Peyer's patch (tissue), 4 donors: ENCODE measurements around the gene TNFRSF13B. TPM values are rescaled to one million over a fixed set of nuclear protein-coding genes. Genes with fewer than 3 reads are reported as not detected.
A peak's percentile ranks its signal among the peaks of the same experiment; 100 is the strongest.

Experiments
- DNase-seq, 3 donors: peaks; one replicate each; pipeline ENCODE4 v3.0.0-alpha.2; 2017 to 2019
- H3K27ac ChIP-seq, 4 donors: fragments of 200-600 bp; sonication (generic); one replicate each; pipeline ENCODE4 v1.5.1; 2016 to 2019
- H3K27me3 ChIP-seq, 2 donors: fragments of 200-600 bp; sonication (generic); one replicate each; pipeline ENCODE4 v1.5.1; 2019
- H3K36me3 ChIP-seq, 3 donors: fragments of 200-600 bp; sonication (generic); one replicate each; pipeline ENCODE4 v1.5.1; 2016 to 2019
- H3K4me1 ChIP-seq, 4 donors: fragments of 200-600 bp; sonication (generic); one replicate each; pipeline ENCODE4 v1.5.1; 2016 to 2019
- H3K4me3 ChIP-seq, 4 donors: fragments of 200-600 bp; sonication (generic); 1 replicate in 3 of 4; 2 replicates in 1 of 4; pipeline ENCODE4 v1.5.1; 2016 to 2019; ENCODE audit warnings: mild to moderate bottlenecking in 1 of 4
- H3K9me3 ChIP-seq, 4 donors: fragments of 200-600 bp; sonication (generic); one replicate each; pipeline ENCODE4 v1.5.1; 2016 to 2019; ENCODE audit warnings: mild to moderate bottlenecking in 1 of 4
- CTCF ChIP-seq, 6 experiments: fragments of 450-650 bp in 4 of 6; fragments of 200-600 bp in 2 of 6; sonication (generic) in 1 of 6; IDR thresholded peaks; one replicate each; pipeline ENCODE4 v1.5.1; 2017 to 2019; ENCODE audit warnings: antibody characterized with exemption in 6 of 6, mild to moderate bottlenecking in 3 of 6, moderate library complexity in 1 of 6
- POLR2A ChIP-seq, 2 donors: fragments of 450-650 bp; IDR thresholded peaks; one replicate each; pipeline ENCODE4 v1.5.1; 2017; ENCODE audit warnings: antibody characterized with exemption in 2 of 2, mild to moderate bottlenecking in 2 of 2, moderate library complexity in 2 of 2
- total RNA-seq, 4 donors: library from RNA; depleted of rRNA; stranded (reverse); fragments of >200 nt; gene quantifications; one replicate each; pipeline ENCODE4 v1.1.0, GENCODE V29; 2016

TNFRSF13B gene
- total RNA-seq, 4 donors from 2014 or later = 3.2 to 86.6 TPM; not detected in 2

GRCh38 chr17:16930571-16931317 is 41.2 kb downstream of the TNFRSF13B start:
- DNase-seq = peak in 1 of 3 donors; percentile 42
- H3K9me3 ChIP-seq = no peaks in the 10 kb centered on the region
- no peak for TF ChIP-seq CTCF (IDR thresholded peaks at IDR 0.05)
- no peak for TF ChIP-seq POLR2A (IDR thresholded peaks at IDR 0.05)

DNA sequence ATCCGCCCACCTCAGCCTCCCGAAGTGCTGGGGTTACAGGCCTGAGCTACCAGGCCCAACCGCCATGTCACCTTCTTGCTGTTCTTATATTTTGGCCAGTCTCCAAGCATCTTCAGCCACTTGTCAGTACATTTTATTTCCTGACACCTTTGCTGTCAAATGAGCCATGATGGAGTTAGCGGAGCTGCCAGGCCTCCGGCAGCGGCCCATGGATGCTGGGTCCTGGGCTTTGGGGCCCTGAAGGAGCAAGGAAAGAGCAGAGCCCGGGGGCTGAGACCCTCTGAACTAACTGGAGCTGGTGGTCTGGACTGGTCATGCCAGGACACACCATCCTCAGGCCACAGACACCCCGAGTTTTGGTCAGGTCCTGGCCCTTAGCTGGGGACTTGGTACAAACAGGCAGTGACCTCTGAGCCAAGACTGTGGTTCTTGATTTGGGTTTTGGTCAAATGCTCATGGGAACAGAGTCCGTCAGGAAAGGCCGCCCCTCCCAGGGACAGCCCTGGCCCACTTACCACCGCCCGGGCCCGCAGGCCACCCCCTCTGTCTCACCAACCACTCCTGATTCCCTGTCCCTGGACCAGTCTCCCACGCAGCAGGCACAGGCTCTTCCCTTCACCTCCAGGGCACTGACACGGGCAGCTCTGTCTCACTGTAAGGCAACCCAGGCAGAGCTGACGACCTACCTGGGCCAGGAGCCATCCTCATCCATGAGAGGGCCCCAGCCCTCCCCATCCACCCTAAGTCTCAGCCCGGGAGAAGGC is 42.0 kb downstream of the TNFRSF13B start:
- Histone ChIP-seq H3K4me1 (no peaks in the 10 kb centered on the region), H3K9me3 (no peaks in the 10 kb centered on the region), H3K36me3 (no peaks in the 10 kb centered on the region), H3K4me3 (no peak overlapping the region), H3K27me3 (no peaks in the 10 kb centered on the region), H3K27ac (no peak overlapping the region)
- no peak for TF ChIP-seq POLR2A (IDR thresholded peaks at IDR 0.05)
- no peak for TF ChIP-seq CTCF (IDR thresholded peaks at IDR 0.05)
- no peak for DNase-seq

More at GRCh38 chr17:16930571-16931317, 41.2 kb downstream of the TNFRSF13B start:
- Histone ChIP-seq H3K27me3 (no peaks in the 10 kb centered on the region), H3K4me3 (no peak overlapping the region), H3K27ac (no peak overlapping the region), H3K4me1 (no peaks in the 10 kb centered on the region), H3K36me3 (no peaks in the 10 kb centered on the region)

- H3K4me3 ChIP-seq = no peak overlapping the region
- no peaks in the 10 kb centered on the region for H3K36me3 ChIP-seq
- H3K27me3 ChIP-seq = no peaks in the 10 kb centered on the region
- no peak for DNase-seq
- H3K27ac ChIP-seq = no peak overlapping the region
- no peaks in the 10 kb centered on the region for H3K9me3 ChIP-seq
- no peak for TF ChIP-seq CTCF (IDR thresholded peaks at IDR 0.05)
- TF ChIP-seq POLR2A (IDR thresholded peaks at IDR 0.05) = no peak
- H3K4me1 ChIP-seq = no peaks in the 10 kb centered on the region
Observed at GRCh38 chr17:16929035-16929680, 42.8 kb downstream of the TNFRSF13B start.

DNA sequence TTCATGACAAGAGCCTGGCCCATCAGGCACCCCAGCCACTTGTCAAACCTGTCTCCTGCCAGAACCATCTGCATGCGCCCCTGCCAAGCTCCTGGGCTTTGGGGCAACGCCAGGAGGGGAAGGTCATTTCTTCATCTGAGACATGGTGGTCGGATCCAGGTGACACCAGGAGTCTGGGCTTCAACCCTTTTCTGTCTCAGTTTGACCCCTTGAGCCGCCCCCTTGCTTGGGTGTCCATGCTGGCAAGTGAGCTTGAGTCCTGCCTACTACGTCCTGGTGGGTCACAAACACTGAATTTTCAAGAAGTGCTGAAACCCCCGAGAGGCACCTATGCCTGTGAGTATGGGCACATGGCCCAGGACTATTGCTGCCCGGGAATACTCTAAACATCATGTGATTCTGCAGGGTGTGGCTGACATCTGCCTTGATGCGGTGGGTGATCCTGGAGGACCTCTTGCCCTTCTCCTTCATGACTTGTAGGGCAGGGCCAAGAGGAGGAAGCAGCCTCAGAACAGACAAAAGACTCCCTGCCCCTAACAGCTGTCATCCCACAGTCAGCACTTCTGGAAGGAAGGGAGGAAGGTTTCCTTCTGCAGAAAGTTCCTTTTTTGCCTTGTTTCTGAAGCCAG is 43.4 kb downstream of the TNFRSF13B start:
- Histone ChIP-seq H3K4me1 (no peaks in the 10 kb centered on the region), H3K27ac (no peak overlapping the region), H3K36me3 (no peaks in the 10 kb centered on the region), H3K4me3 (no peak overlapping the region), H3K27me3 (no peaks in the 10 kb centered on the region), H3K9me3 (no peaks in the 10 kb centered on the region)
- TF ChIP-seq POLR2A (IDR thresholded peaks at IDR 0.05) = no peak
- TF ChIP-seq CTCF (IDR thresholded peaks at IDR 0.05) = no peak
- DNase-seq = peak in 1 of 3 donors; percentile 37

GRCh38 chr17:16927641-16928321 is 44.1 kb downstream of the TNFRSF13B start:
- H3K27me3 ChIP-seq = no peaks in the 10 kb centered on the region
- no peaks in the 10 kb centered on the region for H3K9me3 ChIP-seq
- H3K4me3 ChIP-seq = no peak overlapping the region
- no peak for TF ChIP-seq CTCF (IDR thresholded peaks at IDR 0.05)
- no peak for TF ChIP-seq POLR2A (IDR thresholded peaks at IDR 0.05)
- no peaks in the 10 kb centered on the region for H3K4me1 ChIP-seq
- peak in 1 of 3 donors; percentile 43 for DNase-seq
- H3K36me3 ChIP-seq = no peaks in the 10 kb centered on the region
- no peak overlapping the region for H3K27ac ChIP-seq
